ENCODE data around the gene RBPMS2.

GRCh38 chr15:64746921-64747320 lies 28.5 kb downstream of the RBPMS2 start:
- TF ChIP-seq POLR2AphosphoS5 (IDR thresholded peaks at IDR 0.05; ENCODE audit: borderline replicate concordance, low read depth, low read length) (no peak), FOXP2 (optimal IDR thresholded peaks at IDR 0.05; ENCODE audit: control extremely low read depth, extremely low read length, insufficient read depth) (no peak), EZH2 (IDR thresholded peaks at IDR 0.05) (no peak)
